Measurements from ENCODE around the gene MGLL.

MGLL gene

GRCh38 chr3:127771746-127772145 lies 50.6 kb downstream of the MGLL start:
- no peak for DNase-seq

GRCh38 chr3:127770671-127771355 lies 51.5 kb downstream of the MGLL start:
- no peak for DNase-seq

DNA sequence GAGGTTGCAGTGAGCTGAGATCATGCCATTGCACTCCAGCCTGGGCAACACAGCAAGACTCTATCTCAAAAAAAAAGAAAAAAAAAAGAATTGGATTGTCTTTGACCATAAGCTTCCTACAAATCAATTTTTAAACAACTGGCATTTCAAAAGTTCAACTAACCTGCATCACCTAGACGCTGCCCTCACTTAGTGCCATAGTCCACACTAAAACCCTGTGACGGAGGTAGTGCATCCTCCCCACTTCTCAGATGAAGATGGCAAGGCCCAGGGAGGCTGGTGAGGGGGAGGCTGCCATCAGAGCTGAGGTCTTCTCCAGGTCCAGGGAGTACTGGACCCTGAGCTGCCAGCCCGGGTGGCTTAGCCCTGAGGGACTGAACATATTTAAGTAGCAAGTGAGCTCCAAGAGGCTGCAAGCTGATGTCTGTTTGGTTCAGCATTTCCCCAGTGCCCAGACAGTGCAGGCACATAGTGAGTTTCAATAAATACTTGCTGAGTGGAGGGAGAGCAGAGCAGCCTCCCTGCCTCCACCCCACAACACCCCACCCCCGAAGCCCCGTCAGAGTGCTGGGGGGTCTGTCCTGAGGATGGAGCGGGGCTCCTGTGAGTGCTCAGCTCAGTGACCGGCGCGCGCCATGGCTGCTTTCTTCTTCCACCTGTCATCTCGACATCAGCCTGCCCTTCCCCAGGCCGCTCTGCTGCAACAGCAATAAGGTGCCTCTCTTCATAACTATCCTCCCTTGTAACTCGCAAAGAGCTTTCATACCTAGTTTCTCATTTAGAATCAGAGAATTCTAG lies 52.8 kb downstream of the MGLL start:
- DNase-seq: no peak

DNA sequence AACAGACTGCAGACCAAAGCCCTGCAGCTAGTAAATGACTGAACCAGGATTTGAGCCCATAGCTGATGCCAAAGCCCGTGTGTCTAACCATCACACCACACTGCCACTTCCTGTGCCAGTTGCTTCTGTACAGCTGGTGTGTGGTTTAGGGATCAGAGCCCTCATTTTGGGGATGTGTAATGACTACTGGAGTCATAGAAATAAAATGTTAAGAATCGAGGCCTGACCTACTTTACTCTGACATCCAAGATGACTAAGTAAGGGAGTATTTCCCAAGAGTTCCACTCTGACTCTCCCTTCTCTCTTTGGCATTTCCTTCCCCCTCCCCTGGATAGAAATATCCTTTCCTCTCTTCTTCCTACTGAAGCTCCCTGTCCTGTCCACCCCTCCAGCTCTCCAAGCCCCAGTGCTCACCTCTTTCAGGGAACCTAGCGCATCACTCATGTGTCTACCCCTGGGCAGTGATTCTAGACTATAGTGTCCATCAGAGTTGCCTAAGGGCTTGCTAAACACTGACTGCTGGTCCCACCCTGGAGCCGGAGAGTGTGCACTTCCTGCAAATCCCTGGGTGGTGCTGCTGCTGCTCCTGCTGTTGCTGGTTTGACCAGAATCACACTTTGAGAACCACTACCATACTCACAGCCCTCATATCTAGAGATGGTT lies 53.8 kb downstream of the MGLL start:
- DNase-seq: no peak

- DNase-seq: no peak
These were observed 55.2 kb downstream of the MGLL start for GRCh38 chr3:127767126-127767525.

GRCh38 chr3:127765735-127766134 lies 56.6 kb downstream of the MGLL start:
- DNase-seq: no peak

DNA sequence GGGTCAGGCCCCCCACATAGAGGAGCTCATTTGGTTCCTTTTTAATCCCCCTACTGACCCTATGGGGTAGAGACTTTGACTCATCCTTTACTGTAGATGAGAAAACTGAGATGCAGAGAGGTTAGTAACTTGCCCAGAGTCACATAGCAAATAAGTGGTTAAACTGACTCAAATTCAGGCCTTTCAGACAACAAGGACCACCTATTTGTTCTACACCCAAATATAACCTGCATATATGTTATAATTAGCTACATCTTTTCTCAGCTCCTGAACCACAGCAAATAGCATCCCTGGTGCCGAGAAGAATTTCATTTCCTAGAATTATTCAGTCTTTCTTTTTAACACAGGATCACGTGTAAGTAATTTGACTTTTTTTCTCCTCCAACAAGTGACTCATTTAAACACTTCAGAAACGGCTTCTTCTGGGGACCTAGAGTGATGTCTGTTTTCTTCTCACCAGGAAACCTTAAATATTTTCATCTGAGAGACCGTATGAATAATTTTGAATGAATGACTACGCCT lies 57.4 kb downstream of the MGLL start:
- DNase-seq: no peak

GRCh38 chr3:127764301-127764700 lies 58.0 kb downstream of the MGLL start:
- DNase-seq: no peak

- no peak for DNase-seq
These were observed 58.5 kb downstream of the MGLL start for GRCh38 chr3:127763816-127764215.

- no peak for DNase-seq
These were observed 59.0 kb downstream of the MGLL start for GRCh38 chr3:127763337-127763736.

- no peak for DNase-seq
These were observed 59.6 kb downstream of the MGLL start for GRCh38 chr3:127762787-127763105.

- no peak for DNase-seq
These were observed 60.1 kb downstream of the MGLL start for GRCh38 chr3:127762077-127762786.

DNA sequence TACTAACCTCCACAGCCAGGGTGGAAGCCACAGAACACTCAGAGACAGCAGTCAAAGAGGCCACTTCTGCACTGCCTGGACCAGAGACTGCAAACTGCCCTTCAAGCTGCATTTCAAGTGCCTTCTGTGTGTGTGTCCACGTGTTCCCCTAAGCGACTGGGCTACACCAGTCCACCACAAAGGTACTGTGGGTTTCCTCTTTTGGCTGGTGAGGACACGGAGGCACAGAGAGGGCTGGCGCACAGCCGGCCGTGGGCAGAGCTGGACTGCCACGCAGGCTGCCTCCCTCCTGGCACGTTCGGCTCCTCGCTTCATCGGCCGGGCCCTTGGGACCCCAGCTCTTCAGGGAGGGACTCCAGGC lies 60.9 kb downstream of the MGLL start:
- no peak for DNase-seq

GRCh38 chr3:127760791-127761440 lies 61.4 kb downstream of the MGLL start:
- DNase-seq: no peak

GRCh38 chr3:127760361-127760760 lies 62.0 kb downstream of the MGLL start:
- DNase-seq: no peak

GRCh38 chr3:127759826-127760225 lies 62.5 kb downstream of the MGLL start:
- no peak for DNase-seq

- no peak for DNase-seq
These were observed 64.3 kb downstream of the MGLL start for GRCh38 chr3:127758013-127758412.

- DNase-seq: no peak
These were observed 67.0 kb downstream of the MGLL start for GRCh38 chr3:127755305-127755681.

DNA sequence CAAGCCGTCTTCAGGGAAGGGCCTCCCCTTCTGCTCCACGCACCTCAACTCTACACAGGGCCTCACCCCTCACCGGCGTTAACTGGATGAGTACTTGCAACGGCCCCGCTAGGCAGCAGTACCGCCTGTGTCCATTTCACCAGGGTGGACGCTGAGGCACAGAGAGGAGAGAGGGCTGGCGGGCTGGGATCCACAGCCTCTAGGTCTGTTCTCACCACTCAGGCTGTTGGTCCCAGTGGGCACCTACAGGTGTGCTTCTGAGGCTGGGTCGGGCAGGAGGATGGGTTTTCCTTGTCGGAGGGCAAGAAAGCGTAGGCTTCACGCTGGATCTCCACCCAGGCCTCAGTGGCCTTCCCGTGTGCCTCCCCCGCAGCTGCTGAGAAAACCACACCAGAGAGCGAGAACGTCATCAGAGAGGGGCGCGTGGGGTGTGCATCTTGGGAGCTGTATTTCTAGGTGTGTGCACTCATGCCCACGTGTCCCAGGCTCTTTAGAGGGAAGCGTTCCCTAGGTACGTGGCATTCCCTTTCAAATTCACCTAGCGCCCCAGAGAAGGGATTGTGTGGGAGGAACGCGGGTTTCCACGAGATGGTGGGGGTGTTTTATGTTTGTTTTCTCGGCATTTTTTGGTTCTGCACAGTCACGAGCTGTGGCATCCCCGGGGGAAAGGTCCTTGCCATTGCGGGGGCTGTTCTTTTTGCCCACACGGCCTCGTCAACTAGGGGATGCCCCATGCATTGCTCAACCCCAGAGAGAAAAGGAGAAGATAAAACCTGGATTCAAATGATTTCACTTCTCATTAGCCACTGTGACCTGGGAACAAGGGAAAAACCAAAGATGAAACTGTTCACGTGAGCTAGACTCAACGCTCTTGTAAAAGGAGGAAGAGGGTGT lies 67.7 kb downstream of the MGLL start:
- DNase-seq: peak; percentile 68

DNA sequence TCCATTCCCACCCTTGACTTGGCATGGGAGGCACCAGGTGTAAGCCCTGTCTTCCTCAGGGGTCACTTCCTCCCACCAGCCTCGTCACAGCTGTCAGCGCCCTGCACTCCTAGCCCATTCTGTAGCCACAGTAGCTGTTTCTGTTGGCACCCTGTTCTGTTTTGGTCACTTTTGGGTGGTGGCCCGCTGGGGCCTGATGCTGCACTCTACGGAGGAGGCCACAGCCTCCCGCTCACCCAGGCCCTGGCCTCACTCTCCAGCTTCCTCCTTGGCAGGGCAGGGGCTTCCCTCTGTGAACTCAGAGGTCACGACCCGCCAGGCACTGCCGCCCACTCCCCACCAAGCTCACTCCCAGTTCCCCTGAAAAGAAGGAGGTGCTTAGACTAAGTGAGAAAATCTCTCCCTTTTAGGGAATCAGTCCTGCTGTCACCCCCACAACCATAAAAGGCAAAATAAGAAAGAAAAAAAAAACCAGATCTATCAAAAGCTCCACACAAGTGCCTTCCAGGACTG lies 68.4 kb downstream of the MGLL start:
- no peak for DNase-seq

DNA sequence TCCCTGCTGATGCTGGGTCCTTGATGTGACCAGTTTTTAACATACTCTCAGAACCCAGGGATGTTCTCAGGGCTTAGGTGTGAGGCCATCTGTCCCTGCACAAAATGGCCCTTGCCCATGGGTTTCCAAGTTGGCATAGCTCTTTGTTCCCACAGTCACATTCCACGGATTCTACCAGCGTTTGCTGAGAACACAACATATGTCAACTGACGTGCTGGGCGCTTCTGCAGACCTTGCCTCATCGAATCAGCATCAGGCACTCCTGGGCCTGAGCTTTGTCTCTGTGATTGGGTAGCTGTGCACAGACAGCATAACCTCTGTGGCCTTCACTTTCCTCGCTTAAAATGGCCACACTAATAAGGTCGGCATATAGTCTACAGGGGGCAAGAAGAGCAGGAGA lies 69.0 kb downstream of the MGLL start:
- DNase-seq: no peak

DNA sequence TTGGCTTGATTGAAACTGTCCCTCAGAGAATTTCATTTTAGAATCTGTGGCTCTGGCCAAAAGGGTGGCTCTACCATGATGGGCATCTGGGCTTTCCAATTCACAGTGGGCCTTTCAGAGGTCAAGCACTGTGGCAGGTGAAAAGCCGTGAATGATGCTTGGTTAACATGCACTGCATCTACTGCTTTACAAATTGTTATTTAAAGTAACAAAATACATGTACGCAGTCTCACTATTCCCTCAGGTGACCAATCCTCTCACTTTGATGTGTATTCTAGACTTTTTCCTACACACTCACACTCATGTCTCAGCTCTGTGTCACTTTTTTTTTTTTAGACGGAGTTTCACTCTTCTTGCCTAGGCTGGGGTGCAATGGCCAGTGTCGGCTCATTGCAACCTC lies 70.5 kb downstream of the MGLL start:
- no peak for DNase-seq

Measured in stimulated activated CD8-positive, alpha-beta memory T cell treated with anti-CD3 and anti-CD28 coated beads, Interleukin-4, amount 100 ng/mL, for 48 hours (primary cell).